DND-41 (cell line): ENCODE results near the gene CCDC3.

Source experiments
- ATAC-seq: fragments of 200-7000 bp; cut with Tn5 transposase; 3 replicates; pipeline ENCODE4 v1.9.1; 2021; ENCODE audit warnings: low read depth; ENCODE audit not compliant: insufficient read depth
- DNase-seq: peaks from one replicate; pipeline ENCODE4 v3.0.0-alpha.2; 2020
- H2AFZ ChIP-seq: 2 replicates; pipeline ENCODE4 v1.6.0; 2012; ENCODE audit warnings: low read depth, low read length
- H3K27ac ChIP-seq: 2 replicates; pipeline ENCODE4 v1.5.1; 2012; ENCODE audit warnings: low read length, inconsistent platforms
- H3K27me3 ChIP-seq: fragments of 200-600 bp; sonication (generic); 2 replicates; pipeline ENCODE4 v1.6.0; 2012; ENCODE audit warnings: low read length, mild to moderate bottlenecking, inconsistent platforms; ENCODE audit not compliant: insufficient read depth, poor library complexity
- H3K36me3 ChIP-seq: 2 replicates; pipeline ENCODE4 v1.5.1; 2012; ENCODE audit warnings: low read length, inconsistent platforms; ENCODE audit not compliant: insufficient read depth
- H3K4me1 ChIP-seq: 2 replicates; pipeline ENCODE4 v1.5.1; 2012; ENCODE audit warnings: mild to moderate bottlenecking, low read length; ENCODE audit not compliant: insufficient read depth
- H3K4me2 ChIP-seq: 2 replicates; pipeline ENCODE4 v1.6.0; 2012; ENCODE audit warnings: mild to moderate bottlenecking, moderate library complexity, low read length, inconsistent platforms; ENCODE audit not compliant: insufficient read depth
- H3K4me3 ChIP-seq, 2 experiments: fragments of 200-600 bp in 1 of 2; shearing (Covaris generic) in 1 of 2; 2 replicates each; pipeline ENCODE4 v1.5.1; 2012 to 2016; ENCODE audit warnings: inconsistent platforms in 2 of 2, low read length in 2 of 2, mild to moderate bottlenecking in 2 of 2, low read depth in 1 of 2, moderate library complexity in 1 of 2
- H3K79me2 ChIP-seq: 2 replicates; pipeline ENCODE4 v1.6.0; 2012; ENCODE audit warnings: low read length, inconsistent platforms; ENCODE audit not compliant: insufficient read depth
- H3K9ac ChIP-seq: 2 replicates; pipeline ENCODE4 v1.6.0; 2012; ENCODE audit warnings: low read depth, mild to moderate bottlenecking, inconsistent platforms, low read length, moderate library complexity
- H3K9me3 ChIP-seq: 2 replicates; pipeline ENCODE4 v1.5.1; 2012; ENCODE audit warnings: low read length, moderate library complexity, mild to moderate bottlenecking, inconsistent platforms; ENCODE audit not compliant: insufficient read depth, severe bottlenecking
- H4K20me1 ChIP-seq: 2 replicates; pipeline ENCODE4 v1.6.0; 2012; ENCODE audit warnings: low read length; ENCODE audit not compliant: insufficient read depth
- CTCF ChIP-seq: IDR thresholded peaks from 2 replicates; pipeline ENCODE4 v1.5.1; 2012; ENCODE audit warnings: borderline replicate concordance, low read length, moderate library complexity, mild to moderate bottlenecking; ENCODE audit not compliant: poor library complexity, severe bottlenecking; ENCODE audit errors: extremely low read depth
- EZH2 ChIP-seq: IDR thresholded peaks from 3 replicates; pipeline ENCODE4 v1.6.1; 2012; ENCODE audit warnings: borderline replicate concordance, low read depth, mild to moderate bottlenecking, moderate library complexity, low read length, inconsistent platforms; ENCODE audit not compliant: severe bottlenecking

The CCDC3 gene

GRCh38 chr10:12934777-12935176 lies 66.7 kb downstream of the CCDC3 start:
- Histone ChIP-seq H2AFZ (no peak overlapping the region), H3K9ac (no peak overlapping the region), H3K79me2 (no peaks in the 10 kb centered on the region), H3K27me3 (no peaks in the 10 kb centered on the region), H3K9me3 (no peaks in the 10 kb centered on the region), H3K36me3 (no peaks in the 10 kb centered on the region), H3K4me3 (no peak overlapping the region), H3K27ac (no peak overlapping the region), H4K20me1 (no peaks in the 10 kb centered on the region), H3K4me1 (no peaks in the 10 kb centered on the region), H3K4me2 (no peak overlapping the region)
- ATAC-seq (no peak), DNase-seq (no peak)
- TF ChIP-seq EZH2 = no peak
- TF ChIP-seq CTCF = no peak

- Histone ChIP-seq H3K9ac (no peak overlapping the region), H4K20me1 (no peaks in the 10 kb centered on the region), H3K9me3 (no peaks in the 10 kb centered on the region), H3K79me2 (no peaks in the 10 kb centered on the region), H2AFZ (no peak overlapping the region), H3K4me2 (no peak overlapping the region), H3K4me3 (no peak overlapping the region), H3K27ac (no peak overlapping the region), H3K4me1 (no peaks in the 10 kb centered on the region), H3K27me3 (no peaks in the 10 kb centered on the region), H3K36me3 (no peaks in the 10 kb centered on the region)
- ATAC-seq (no peak), DNase-seq (no peak)
- TF ChIP-seq CTCF (no peak), EZH2 (no peak)
Measured at GRCh38 chr10:12929381-12929780, 72.1 kb downstream of the CCDC3 start.

GRCh38 chr10:12928571-12928970 lies 72.9 kb downstream of the CCDC3 start:
- Histone ChIP-seq H3K9me3 (no peaks in the 10 kb centered on the region), H3K79me2 (no peaks in the 10 kb centered on the region), H3K27ac (no peak overlapping the region), H3K4me2 (no peak overlapping the region), H4K20me1 (no peaks in the 10 kb centered on the region), H3K36me3 (no peaks in the 10 kb centered on the region), H3K27me3 (no peaks in the 10 kb centered on the region), H2AFZ (no peak overlapping the region), H3K9ac (no peak overlapping the region), H3K4me3 (no peak overlapping the region), H3K4me1 (no peaks in the 10 kb centered on the region)
- ATAC-seq (no peak), DNase-seq (no peak)
- TF ChIP-seq CTCF = no peak
- no peak for TF ChIP-seq EZH2

GRCh38 chr10:12927896-12928295 lies 73.6 kb downstream of the CCDC3 start:
- no peak for DNase-seq
- no peak overlapping the region for H3K27ac ChIP-seq

More at GRCh38 chr10:12927896-12928295, 73.6 kb downstream of the CCDC3 start:
- Histone ChIP-seq H2AFZ (no peak overlapping the region), H3K9ac (no peak overlapping the region), H4K20me1 (no peaks in the 10 kb centered on the region), H3K36me3 (no peaks in the 10 kb centered on the region), H3K4me1 (no peaks in the 10 kb centered on the region), H3K4me3 (no peak overlapping the region), H3K4me2 (no peak overlapping the region), H3K27me3 (no peaks in the 10 kb centered on the region), H3K79me2 (no peaks in the 10 kb centered on the region), H3K9me3 (no peaks in the 10 kb centered on the region)
- no peak for TF ChIP-seq EZH2
- no peak for ATAC-seq
